ENCODE results near the gene GFOD2. TPM values are rescaled to one million over a fixed set of nuclear protein-coding genes. Genes with fewer than 3 reads are reported as not detected.

The GFOD2 gene, protein sequence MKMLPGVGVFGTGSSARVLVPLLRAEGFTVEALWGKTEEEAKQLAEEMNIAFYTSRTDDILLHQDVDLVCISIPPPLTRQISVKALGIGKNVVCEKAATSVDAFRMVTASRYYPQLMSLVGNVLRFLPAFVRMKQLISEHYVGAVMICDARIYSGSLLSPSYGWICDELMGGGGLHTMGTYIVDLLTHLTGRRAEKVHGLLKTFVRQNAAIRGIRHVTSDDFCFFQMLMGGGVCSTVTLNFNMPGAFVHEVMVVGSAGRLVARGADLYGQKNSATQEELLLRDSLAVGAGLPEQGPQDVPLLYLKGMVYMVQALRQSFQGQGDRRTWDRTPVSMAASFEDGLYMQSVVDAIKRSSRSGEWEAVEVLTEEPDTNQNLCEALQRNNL
- total RNA-seq, result 40.5 and 62.6 TPM in 2 replicates

DNA sequence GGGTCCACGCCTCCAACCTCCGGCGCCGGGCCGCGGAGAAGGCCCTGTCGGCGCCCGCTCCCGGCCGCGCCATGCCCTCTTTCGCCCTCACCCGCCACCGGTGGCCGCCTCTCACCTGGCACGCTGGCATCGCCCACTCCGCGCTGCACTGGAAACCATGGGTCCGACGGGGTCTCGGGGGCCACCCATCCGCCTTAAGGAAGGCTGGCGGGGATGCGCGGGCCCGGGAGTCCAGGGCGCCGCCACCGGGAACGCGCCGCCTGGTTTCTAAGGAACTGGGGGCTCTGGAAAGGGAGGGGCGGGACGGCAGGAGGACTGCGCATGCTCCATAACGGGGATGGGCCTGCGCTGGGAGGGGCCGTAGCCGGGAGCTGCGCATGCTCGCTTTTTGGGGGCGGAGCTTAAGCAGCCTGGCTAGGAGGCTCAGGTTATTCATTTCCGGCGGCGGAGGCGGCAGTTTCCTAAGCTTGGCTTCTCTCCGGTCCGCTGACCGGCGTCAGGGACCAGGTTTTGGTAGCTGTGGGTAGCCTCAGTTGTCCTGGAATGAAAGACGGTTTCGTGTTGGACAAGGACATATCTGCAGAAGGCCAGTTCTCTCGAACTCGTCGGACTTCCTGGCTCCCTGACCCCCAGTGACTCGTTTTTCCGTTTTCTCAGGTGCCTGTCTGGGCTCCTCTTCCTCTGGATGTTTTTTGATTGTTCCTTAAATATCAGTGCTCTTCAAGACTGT lies at the start of gene GFOD2:
TSS of gene GFOD2 (minus strand) at position 269 of the 730 bp plus-strand sequence. CDS start 33,601 bp downstream, outside the sequence.

DNA sequence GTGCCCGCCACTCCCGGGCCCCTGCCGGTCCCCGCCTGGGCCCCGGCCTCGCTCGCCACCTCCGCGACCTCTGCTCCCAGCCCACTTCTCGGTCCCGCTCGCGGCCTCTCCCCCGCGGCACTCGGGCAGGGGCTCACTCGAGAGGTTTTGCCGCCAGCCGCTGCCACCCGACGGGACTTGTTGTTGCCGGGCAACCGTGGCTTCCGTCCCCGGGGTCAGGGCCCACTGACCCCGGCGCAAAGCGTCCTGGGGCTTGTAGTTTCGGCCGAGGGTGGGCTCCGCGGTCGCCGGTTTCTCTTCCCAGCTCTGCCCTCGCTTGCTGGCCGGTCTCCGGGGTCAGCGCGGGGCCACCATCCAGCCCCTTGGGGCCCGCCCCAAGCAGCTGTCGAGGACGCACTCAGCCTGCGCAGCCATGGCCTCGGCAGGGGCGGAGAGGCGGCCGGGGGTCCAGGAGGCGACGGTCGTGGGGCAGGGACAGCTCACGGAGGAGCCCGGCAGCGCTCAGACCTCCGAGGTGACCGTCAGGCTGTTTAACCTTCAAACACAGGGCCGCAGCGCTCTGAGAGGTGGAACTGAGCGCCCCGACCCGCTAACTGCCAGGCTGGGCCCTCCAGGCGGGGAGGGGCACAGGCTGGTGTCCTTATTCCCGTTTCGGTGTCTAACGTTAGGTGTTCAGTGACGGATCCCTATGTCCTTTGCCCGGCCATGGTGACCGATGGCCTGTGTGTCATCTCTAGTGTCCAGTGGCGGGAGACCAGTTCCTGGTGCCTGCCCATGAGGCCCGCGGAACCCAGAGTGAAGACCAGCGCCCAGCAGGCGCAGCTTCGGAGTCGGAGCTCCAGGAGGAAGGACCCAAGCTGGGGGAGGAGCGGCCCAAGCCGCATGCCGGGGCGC lies 52.3 kb downstream of the GFOD2 start, which contains the start of the genes C16orf86 and ENKD1:
TSS of gene C16orf86 (plus strand) at position 256 of the 894 bp plus-strand sequence. CDS start at position 413, 157 bp downstream.
TSS of gene ENKD1 (minus strand) at position 192 of the 894 bp plus-strand sequence. CDS start 308 bp downstream, outside the sequence.

DNA sequence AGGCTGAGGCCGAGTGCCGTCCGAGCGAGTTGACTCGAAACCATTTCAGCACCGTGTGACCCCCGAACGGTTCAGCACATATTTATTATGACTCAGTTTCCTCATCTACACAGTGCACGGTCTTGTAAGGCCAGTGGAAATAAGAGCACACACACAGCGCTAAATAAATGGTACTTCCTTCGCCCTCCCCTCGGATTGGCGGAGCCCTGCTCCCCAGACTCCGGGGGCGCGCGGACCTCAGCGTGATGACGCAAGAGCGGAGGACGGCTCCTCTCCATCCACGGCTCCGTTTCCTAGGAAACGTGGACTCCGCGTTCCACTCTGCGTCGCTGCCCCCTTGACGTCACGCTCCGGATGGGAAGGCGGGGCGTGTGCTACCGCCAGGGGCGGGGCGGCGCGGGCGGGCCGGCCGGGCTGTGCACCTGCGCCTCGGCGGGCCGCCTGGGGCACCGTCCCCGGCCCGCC lies 58.5 kb downstream of the GFOD2 start, which contains the start of gene PARD6A:
TSS of gene PARD6A (plus strand) at position 397 of the 465 bp plus-strand sequence. CDS start 79 bp downstream, outside the sequence.

DNA sequence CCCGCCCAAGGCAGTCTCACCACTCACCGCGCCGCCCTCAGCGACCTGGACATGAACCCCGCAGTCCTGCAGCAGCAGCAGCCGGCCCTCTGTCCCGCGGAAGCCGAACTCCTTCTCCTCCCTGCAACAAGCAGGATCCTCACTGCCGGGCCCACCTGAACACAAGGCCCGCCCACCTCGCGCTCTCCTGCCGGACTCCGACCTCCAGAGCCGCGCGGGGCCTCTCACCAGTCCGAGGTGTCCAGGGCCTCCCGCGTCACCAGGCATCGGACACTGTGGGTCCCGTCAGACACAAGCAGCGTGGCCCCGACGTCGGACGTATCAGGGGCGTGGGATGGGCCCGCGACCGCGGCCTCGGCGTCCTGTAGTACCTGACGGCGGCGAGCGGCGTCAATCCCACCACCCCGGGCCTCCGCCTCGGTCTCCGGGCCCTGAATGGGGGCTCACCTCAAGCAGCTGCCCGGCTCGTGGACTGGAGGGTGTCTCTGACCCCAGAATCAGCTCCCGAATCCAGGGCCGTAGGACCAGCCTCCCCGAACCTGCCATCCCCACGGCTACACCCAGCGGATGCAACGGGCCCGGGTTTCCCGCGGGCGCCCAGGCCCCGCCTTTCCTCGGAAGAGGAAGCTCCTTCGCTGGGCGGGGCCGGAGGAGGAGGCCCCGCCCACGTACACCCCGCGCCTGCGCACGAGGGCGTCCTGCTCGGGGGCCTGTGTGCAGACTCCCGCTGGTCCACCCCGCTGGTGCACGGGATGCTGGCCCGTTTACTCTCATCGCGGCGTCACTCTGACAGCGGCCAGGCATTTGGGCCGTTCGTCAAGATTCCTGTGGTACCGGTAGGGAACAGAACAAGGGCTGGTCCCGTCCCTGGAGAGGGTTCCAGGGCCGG lies 59.2 kb downstream of the GFOD2 start, which contains the start of gene ACD:
TSS of gene ACD (minus strand) at position 586 of the 889 bp plus-strand sequence. CDS start at position 546, 40 bp downstream.

Other genes with a start within 250 kb of the GFOD2 start
- gene ATP6V0D1, start 238.2 kb downstream of the GFOD2 start, total RNA-seq, result 72.7 and 134 TPM in 2 replicates
- not detected in 2 replicates for gene AGRP, start 235.8 kb downstream of the GFOD2 start, total RNA-seq
- 45.2 and 144 TPM in 2 replicates for gene RIPOR1, start 190.5 kb downstream of the GFOD2 start, total RNA-seq
- 20.1 and 28.3 TPM in 2 replicates for gene CTCF, start 156.8 kb downstream of the GFOD2 start, total RNA-seq
- 0.25 and 0.49 TPM in 2 replicates for gene CARMIL2, start 74.2 kb downstream of the GFOD2 start, total RNA-seq
- 13.4 and 14.4 TPM in 2 replicates for gene ACD, start 59.1 kb downstream of the GFOD2 start, total RNA-seq
- gene PARD6A, start 58.4 kb downstream of the GFOD2 start, total RNA-seq, result 2.5 and 2.8 TPM in 2 replicates
- 14.3 and 14.9 TPM in 2 replicates for gene ENKD1, start 52.6 kb downstream of the GFOD2 start, total RNA-seq
- 2.0 and 2.8 TPM in 2 replicates for gene C16orf86, start 52.5 kb downstream of the GFOD2 start, total RNA-seq
- gene RANBP10, start 87.2 kb upstream of the GFOD2 start, total RNA-seq, result 4.2 and 11.8 TPM in 2 replicates
- 0.81 and 0.88 TPM in 2 replicates for gene TSNAXIP1, start 87.6 kb upstream of the GFOD2 start, total RNA-seq
- 26.6 and 43.9 TPM in 2 replicates for gene THAP11, start 123.0 kb upstream of the GFOD2 start, total RNA-seq
- 119 and 125 TPM in 2 replicates for gene NUTF2, start 127.6 kb upstream of the GFOD2 start, total RNA-seq
- gene CENPT, start 128.4 kb upstream of the GFOD2 start, total RNA-seq, result 17.2 and 25.7 TPM in 2 replicates
- gene EDC4, start 153.7 kb upstream of the GFOD2 start, total RNA-seq, result 57.0 and 92.5 TPM in 2 replicates
- 0.16 TPM in 1 of 2 replicates, not detected in the other for gene NRN1L, start 165.6 kb upstream of the GFOD2 start, total RNA-seq
- gene PSKH1, start 173.9 kb upstream of the GFOD2 start, total RNA-seq, result 12.5 and 35.7 TPM in 2 replicates
- 0.49 and 0.76 TPM in 2 replicates for gene CTRL, start 212.5 kb upstream of the GFOD2 start, total RNA-seq
- gene PSMB10, start 217.5 kb upstream of the GFOD2 start, total RNA-seq, result 61.3 and 125 TPM in 2 replicates
- gene LCAT, start 224.8 kb upstream of the GFOD2 start, total RNA-seq, result 3.4 and 11.4 TPM in 2 replicates
- 58.9 and 225 TPM in 2 replicates for gene SLC12A4, start 249.3 kb upstream of the GFOD2 start, total RNA-seq